SK-N-SH treated with all-trans-retinoic acid at 6 μM for 48 hours (cell line): ENCODE data around the gene PMEPA1.

ENCODE experiments used
- ARNTL ChIP-seq: fragments of 450-650 bp; formaldehyde crosslinking; IDR thresholded peaks from 2 replicates; pipeline ENCODE4 v1.5.0; 2020; ENCODE audit warnings: low read depth, mild to moderate bottlenecking, moderate library complexity, borderline replicate concordance
- BACH2 ChIP-seq: fragments of 250-450 bp; sonication (Bioruptor Pico); IDR thresholded peaks from 2 replicates; pipeline ENCODE4 v1.9.0; 2021; ENCODE audit warnings: mild to moderate bottlenecking, borderline replicate concordance
- CREB5 ChIP-seq: fragments of 250-450 bp; sonication (Bioruptor Pico); IDR thresholded peaks from 2 replicates; pipeline ENCODE4 v1.5.1; 2020; ENCODE audit warnings: low read depth, mild to moderate bottlenecking, moderate library complexity
- CSDC2 ChIP-seq: fragments of 250-450 bp; sonication (Bioruptor Pico); IDR thresholded peaks from 2 replicates; pipeline ENCODE4 v1.5.0; 2020; ENCODE audit warnings: mild to moderate bottlenecking, moderate library complexity
- GLIS3 ChIP-seq: fragments of 250-450 bp; sonication (Bioruptor Pico); IDR thresholded peaks from 2 replicates; pipeline ENCODE4 v1.5.0; 2020; ENCODE audit warnings: mild to moderate bottlenecking, moderate library complexity
- ISL1 ChIP-seq: fragments of 250-450 bp; sonication (Bioruptor Pico); IDR thresholded peaks from 2 replicates; pipeline ENCODE4 v2.1.2; 2022; ENCODE audit warnings: mild to moderate bottlenecking, moderate library complexity
- OSR1 ChIP-seq: fragments of 250-450 bp; sonication (Bioruptor Pico); IDR thresholded peaks from 2 replicates; pipeline ENCODE4 v1.8.0; 2022; ENCODE audit warnings: moderate library complexity, mild to moderate bottlenecking, inconsistent platforms
- RARB ChIP-seq: fragments of 250-450 bp; sonication (Bioruptor Pico); IDR thresholded peaks from 2 replicates; pipeline ENCODE4 v1.8.0; 2021; ENCODE audit warnings: mild to moderate bottlenecking, moderate library complexity
- TCF4 ChIP-seq: fragments of 250-450 bp; sonication (Bioruptor Pico); IDR thresholded peaks from 2 replicates; pipeline ENCODE4 v1.8.0; 2021; ENCODE audit warnings: mild to moderate bottlenecking, moderate library complexity, borderline replicate concordance
- ZFP3 ChIP-seq: fragments of 250-450 bp; sonication (Bioruptor Pico); IDR thresholded peaks from 2 replicates; pipeline ENCODE4 v1.5.0; 2020; ENCODE audit warnings: mild to moderate bottlenecking, moderate library complexity
- ZNF565 ChIP-seq: fragments of 450-650 bp; formaldehyde crosslinking; conservative IDR thresholded peaks from 2 replicates; pipeline ENCODE4 v1.5.0; 2020; ENCODE audit warnings: low read depth, mild to moderate bottlenecking, moderate library complexity
- TF ChIP-seq, protein P1 (sequence below): fragments of 250-450 bp; sonication (Bioruptor Pico); IDR thresholded peaks from 2 replicates; pipeline ENCODE4 v1.8.0; 2021; ENCODE audit warnings: low read depth, mild to moderate bottlenecking, moderate library complexity, borderline replicate concordance

GRCh38 chr20:57690525-57690924 is 19.3 kb downstream of the PMEPA1 start:
- TF ChIP-seq GLIS3 (CRISPR knock-in tag), result no peak
- TF ChIP-seq CREB5, result no peak
- TF ChIP-seq, protein P1, sequence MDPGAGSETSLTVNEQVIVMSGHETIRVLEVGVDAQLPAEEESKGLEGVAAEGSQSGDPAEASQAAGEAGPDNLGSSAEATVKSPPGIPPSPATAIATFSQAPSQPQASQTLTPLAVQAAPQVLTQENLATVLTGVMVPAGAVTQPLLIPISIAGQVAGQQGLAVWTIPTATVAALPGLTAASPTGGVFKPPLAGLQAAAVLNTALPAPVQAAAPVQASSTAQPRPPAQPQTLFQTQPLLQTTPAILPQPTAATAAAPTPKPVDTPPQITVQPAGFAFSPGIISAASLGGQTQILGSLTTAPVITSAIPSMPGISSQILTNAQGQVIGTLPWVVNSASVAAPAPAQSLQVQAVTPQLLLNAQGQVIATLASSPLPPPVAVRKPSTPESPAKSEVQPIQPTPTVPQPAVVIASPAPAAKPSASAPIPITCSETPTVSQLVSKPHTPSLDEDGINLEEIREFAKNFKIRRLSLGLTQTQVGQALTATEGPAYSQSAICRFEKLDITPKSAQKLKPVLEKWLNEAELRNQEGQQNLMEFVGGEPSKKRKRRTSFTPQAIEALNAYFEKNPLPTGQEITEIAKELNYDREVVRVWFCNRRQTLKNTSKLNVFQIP, result no peak
- no peak for TF ChIP-seq ISL1
- no peak for TF ChIP-seq BACH2 (CRISPR knock-in tag)
- TF ChIP-seq CSDC2 (CRISPR knock-in tag), result no peak
- no peak for TF ChIP-seq ZFP3 (CRISPR knock-in tag)
- no peak for TF ChIP-seq ARNTL
- TF ChIP-seq RARB (CRISPR knock-in tag), result no peak
- TF ChIP-seq ZNF565 (CRISPR knock-in tag), result no peak
- TF ChIP-seq TCF4, result no peak
- no peak for TF ChIP-seq OSR1 (CRISPR knock-in tag)
